GM12878 (cell line): ENCODE results near the gene CSH2. TPM values are rescaled to one million over a fixed set of nuclear protein-coding genes. Genes with fewer than 3 reads are reported as not detected.

ENCODE experiments used
- ATAC-seq: fragments of 200-7000 bp; cut with Tn5 transposase; 3 replicates; pipeline ENCODE4 v1.9.1; 2020; ENCODE audit warnings: mild to moderate bottlenecking, moderate library complexity
- BruUV-seq: library from RNA; stranded (reverse); fragments of 400-500 nt; replicated peaks from 2 replicates; lab custom pipeline; 2021; lab: Mats Ljungman, UMichigan
- CTCF ChIA-PET: fragments of 300-600 bp; sonication (Branson Sonifier 250); formaldehyde crosslinking; extraction: SDS; loops from one replicate; lab custom pipeline; 2021; ENCODE audit warnings: inconsistent platforms; lab: Yijun Ruan, JAX
- POLR2A ChIA-PET: fragments of 350-600 bp; formaldehyde crosslinking; extraction: SDS; loops from one replicate; lab custom pipeline; 2021; ENCODE audit warnings: inconsistent platforms; lab: Charles Lee
- RAD21 ChIA-PET: fragments of 300-600 bp; sonication (Branson Sonifier 250); formaldehyde crosslinking; loops from one replicate; lab custom pipeline; 2023; ENCODE audit warnings: antibody characterized with exemption; ENCODE audit not compliant: unreplicated experiment; lab: Charles Lee
- SMC1A ChIA-PET: fragments of 300-600 bp; sonication (Branson Sonifier 250); formaldehyde crosslinking; loops from one replicate; lab custom pipeline; 2023; ENCODE audit not compliant: unreplicated experiment, uncharacterized antibody; lab: Charles Lee
- DNase-seq: peaks from one replicate; pipeline ENCODE4 v3.0.0-alpha.2; 2011; ENCODE audit warnings: low read depth, low spot score
- FAIRE-seq: peaks from 3 replicates; lab custom pipeline; 2011; peaks lifted over from hg19 to GRCh38; lab: Jason Lieb, UNC
- H2AFZ ChIP-seq: 2 replicates; pipeline ENCODE4 v1.6.0; 2011; ENCODE audit warnings: low read depth, low read length, control low read depth; ENCODE audit not compliant: control insufficient read depth
- H3K27ac ChIP-seq: 2 replicates; pipeline ENCODE4 v1.5.1; 2011; ENCODE audit warnings: control low read depth; ENCODE audit not compliant: control insufficient read depth, insufficient read depth
- H3K27me3 ChIP-seq, 2 experiments: replicated peaks in 1 of 2; 2 replicates each; pipeline versions ENCODE4 v1.6.0 to v1.6.1; 2011; ENCODE audit warnings: low read length in 1 of 2; ENCODE audit not compliant: control insufficient read depth in 2 of 2, insufficient read depth in 2 of 2
- H3K36me3 ChIP-seq, 2 experiments: 2 replicates each; pipeline ENCODE4 v1.5.1; 2011; ENCODE audit warnings: low read length in 1 of 2; ENCODE audit not compliant: control insufficient read depth in 2 of 2, insufficient read depth in 2 of 2
- H3K4me1 ChIP-seq: 2 replicates; pipeline ENCODE4 v1.6.1; 2011; ENCODE audit warnings: mild to moderate bottlenecking, low read length, moderate library complexity, mixed read lengths; ENCODE audit not compliant: control insufficient read depth, insufficient read depth
- H3K4me2 ChIP-seq: 2 replicates; pipeline ENCODE4 v1.6.0; 2011; ENCODE audit warnings: control low read depth; ENCODE audit not compliant: control insufficient read depth, insufficient read depth
- H3K4me3 ChIP-seq: fragments of 200-600 bp; sonication (generic); 2 replicates; pipeline ENCODE4 v1.5.1; 2016
- H3K79me2 ChIP-seq: 2 replicates; pipeline ENCODE4 v1.6.0; 2011; ENCODE audit warnings: low read length; ENCODE audit not compliant: control insufficient read depth, insufficient read depth
- H3K9ac ChIP-seq: 2 replicates; pipeline ENCODE4 v1.8.0; 2011; ENCODE audit warnings: low read length, control low read depth, mixed read lengths; ENCODE audit not compliant: control insufficient read depth, insufficient read depth
- H3K9me3 ChIP-seq: replicated peaks from 3 replicates; pipeline ENCODE4 v1.5.1; 2011; ENCODE audit warnings: mild to moderate bottlenecking, low read length; ENCODE audit not compliant: control insufficient read depth, insufficient read depth
- H4K20me1 ChIP-seq: 2 replicates; pipeline ENCODE4 v1.6.0; 2011; ENCODE audit not compliant: control insufficient read depth, insufficient read depth
- CUX1 ChIP-seq: IDR thresholded peaks from 2 replicates; pipeline ENCODE4 v1.6.1; 2012; ENCODE audit warnings: improper control_type of control experiment, low read depth, low read length; ENCODE audit not compliant: insufficient replicate concordance
- HCFC1 ChIP-seq: fragments of 150-350 bp; IDR thresholded peaks from 2 replicates; pipeline ENCODE4 v1.6.1; 2014; ENCODE audit warnings: low read length
- MLLT1 ChIP-seq: fragments of 450-650 bp; IDR thresholded peaks from 2 replicates; pipeline ENCODE4 v1.6.1; 2016; ENCODE audit warnings: mild to moderate bottlenecking
- MTA2 ChIP-seq: fragments of 450-650 bp; IDR thresholded peaks from 2 replicates; pipeline ENCODE4 v1.6.1; 2016; ENCODE audit warnings: low read depth, mild to moderate bottlenecking, moderate library complexity
- RELB ChIP-seq: fragments of 450-650 bp; IDR thresholded peaks from 2 replicates; pipeline ENCODE4 v1.6.1; 2017; ENCODE audit warnings: low read depth, mild to moderate bottlenecking, moderate library complexity
- SREBF1 ChIP-seq: IDR thresholded peaks from 2 replicates; pipeline ENCODE4 v1.6.1; 2012; ENCODE audit warnings: mild to moderate bottlenecking, low read length
- TAF1 ChIP-seq: IDR thresholded peaks from 2 replicates; pipeline ENCODE4 v1.6.1; 2011; ENCODE audit warnings: mild to moderate bottlenecking, low read depth, low read length, borderline replicate concordance
- USF2 ChIP-seq: IDR thresholded peaks from 2 replicates; pipeline ENCODE4 v1.6.1; 2011; ENCODE audit warnings: low read depth, low read length, improper control_type of control experiment, borderline replicate concordance
- WGBS: methylation state at CpG from one replicate; pipeline ENCODE4 v1.1.6; 2016; ENCODE audit warnings: low lambda C conversion rate; ENCODE audit not compliant: insufficient replicate concordance, insufficient coverage; ENCODE audit errors: missing lambda C conversion rate; 5-methylcytosine and 5-hydroxymethylcytosine counted together
- in situ Hi-C: fragments of 300-500 bp; cut with MboI; formaldehyde crosslinking; loops from 9 replicates; pipeline ENCODE4 v1.14.3; 2018; ENCODE audit warnings: mixed read lengths
- intact Hi-C: fragments of 100-400 bp; cut with micrococcal nuclease; formaldehyde crosslinking; loops from one replicate; pipeline ENCODE4 v1.14.2; 2022; ENCODE audit not compliant: unreplicated experiment
- polyA plus RNA-seq, 11 experiments: library from polyadenylated mRNA; depleted of rRNA in 4 of 11; unstranded in 6 of 11; stranded (reverse) in 5 of 11; fragments of >200 nt; fragmentation: Nextera tagmentation in 4 of 11; fragmentation: Illumina TruSeq in 1 of 11; extraction: Ambion mirVana in 4 of 11; extraction: Trizol in 1 of 11; gene quantifications; 1 replicate in 1 of 11; 2 replicates in 10 of 11; pipeline versions ENCODE4 v1.2.1 to v1.2.3, GENCODE V29; 2011 to 2016; ENCODE audit warnings: inconsistent platforms in 2 of 11, missing spikeins in 2 of 11, low read depth in 1 of 11
- total RNA-seq, 4 experiments: library from RNA; depleted of rRNA in 3 of 4; stranded (reverse); fragments of >200 nt in 3 of 4; fragmentation: Illumina TruSeq in 1 of 4; extraction: Trizol in 1 of 4; gene quantifications; 2 replicates each; pipeline versions ENCODE4 v1.2.1 to v1.2.3, GENCODE V29; 2013 to 2021

Gene CSH2
- total and polyA plus RNA-seq, 10 of the 15 experiments (the other 5 are each of a cell fraction or from before 2014, with no cell fraction given), result not detected

GRCh38 chr17:63911041-63911635, 37.7 kb upstream of the CSH2 start, which contains the start of gene CSHL1:
CSHL1 (minus strand) TSS chr17:63911258; CDS start chr17:63911196, 62 bp downstream.
- in situ Hi-C loops, result no loop called here

More at GRCh38 chr17:63911041-63911635, 37.7 kb upstream of the CSH2 start, which contains the start of gene CSHL1:
- DNase-seq (no peak), FAIRE-seq (no peak), ATAC-seq (no peak)
- no peak within 1 kb of the TSS for H2AFZ ChIP-seq
- SMC1A ChIA-PET, result interaction anchor here (0.5 to 2.6 kb wide), 17 partner anchors 10 to 691 kb away, joined by 3 to 18 read pairs (median 4); partner anchors contain the start of gene ICAM2
- no peak for TF ChIP-seq TAF1
- TF ChIP-seq HCFC1, result no peak
- no peak for TF ChIP-seq CUX1
- TF ChIP-seq USF2, result no peak
- TF ChIP-seq MLLT1, result no peak
- no peak for TF ChIP-seq MTA2
- TF ChIP-seq RELB, result no peak
- TF ChIP-seq SREBF1, result no peak
- intact Hi-C loops, result loop anchor here (2.0 kb wide), 1 partner anchor 222 kb away; no protein-coding TSS in a partner anchor
- BruUV-seq, result no TSS peak
- no peak within 1 kb of the TSS for H3K27ac ChIP-seq
- H3K4me3 ChIP-seq, result no peak within 1 kb of the TSS
- H4K20me1 ChIP-seq, result no peaks in the 10 kb centered on the region
- 47% methylated on average over 15 of the region's 15 CpGs for WGBS
- H3K4me2 ChIP-seq, result no peak within 1 kb of the TSS
- POLR2A ChIA-PET, result no interaction called here
- peaks cover 0 to 2% of the 10 kb centered on the region in 2 experiments; a peak in 2 of 4 replicates for H3K27me3 ChIP-seq
- H3K4me1 ChIP-seq, result peaks cover 4% of the 10 kb centered on the region
- H3K36me3 ChIP-seq, result no peaks in the 10 kb centered on the region
- H3K9me3 ChIP-seq, result no peaks in the 10 kb centered on the region
- RAD21 ChIA-PET, result interaction anchor here (0.7 to 4.4 kb wide), 13 partner anchors 11 to 370 kb away, joined by 3 to 34 read pairs (median 3); partner anchors contain the start of gene ICAM2
- CTCF ChIA-PET, result interaction anchor here (0.6 to 17.4 kb wide), 23 partner anchors 8 to 371 kb away, joined by 3 to 481 read pairs (median 6); partner anchors contain the start of genes ERN1 and ICAM2
- no peak within 1 kb of the TSS for H3K9ac ChIP-seq
- no peaks in the 10 kb centered on the region for H3K79me2 ChIP-seq
